ENCODE measurements around the gene ISX.

ISX gene

DNA sequence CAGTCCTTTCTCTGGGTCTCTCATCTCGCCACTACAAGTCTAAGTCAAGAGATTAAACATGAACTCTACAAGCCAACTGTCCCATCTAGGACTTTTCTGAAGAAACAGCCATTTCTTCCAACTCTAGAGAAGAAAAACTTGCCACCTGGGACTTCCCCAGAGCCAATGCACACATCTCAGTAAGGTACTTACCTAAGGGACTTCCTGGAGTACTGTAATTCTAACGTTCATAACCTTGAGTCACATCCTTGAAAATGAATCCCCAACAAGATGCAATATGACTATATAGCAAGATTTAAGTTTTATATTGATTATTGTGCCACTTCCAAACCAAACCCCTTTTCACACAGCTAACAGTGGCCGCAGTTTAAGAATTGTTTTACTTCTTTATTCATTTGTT lies 11.9 kb upstream of the ISX start:
- DNase-seq (ENCODE audit: insufficient read length): no peak
- peak; percentile 21 for FAIRE-seq
- TF ChIP-seq TAF1 (IDR thresholded peaks at IDR 0.05; ENCODE audit: borderline replicate concordance, low read depth, low read length): no peak
- TF ChIP-seq POLR2AphosphoS5 (IDR thresholded peaks at IDR 0.05; ENCODE audit: low read depth, low read length): no peak; the same call in 1 of the 2 replicates
- TF ChIP-seq POLR2A (IDR thresholded peaks at IDR 0.05; ENCODE audit: low read depth, low read length): no peak

DNA sequence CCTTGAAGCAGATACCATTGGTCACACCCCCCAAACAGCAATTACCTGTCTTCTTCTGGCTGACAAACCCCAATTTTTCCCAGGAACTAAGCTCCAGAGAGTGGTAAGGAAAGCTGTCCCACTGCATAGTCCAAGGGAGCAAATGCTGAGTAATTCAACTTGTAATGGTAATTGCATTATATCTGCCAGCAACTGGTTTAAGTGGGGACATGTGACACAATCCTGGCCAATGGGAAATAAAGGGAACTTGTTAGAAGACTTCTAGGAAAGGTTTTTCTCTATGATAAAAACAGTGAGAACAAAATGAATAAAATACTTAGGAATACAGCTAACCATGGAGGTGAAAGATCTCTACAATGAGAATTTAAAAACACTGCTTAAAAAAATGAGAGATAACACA lies 9.5 kb upstream of the ISX start:
- FAIRE-seq (no peak), DNase-seq (ENCODE audit: insufficient read length) (no peak)
- TF ChIP-seq TAF1 (IDR thresholded peaks at IDR 0.05; ENCODE audit: borderline replicate concordance, low read depth, low read length) (no peak), POLR2AphosphoS5 (IDR thresholded peaks at IDR 0.05; ENCODE audit: low read depth, low read length) (no peak), POLR2A (IDR thresholded peaks at IDR 0.05; ENCODE audit: low read depth, low read length) (no peak)

DNA sequence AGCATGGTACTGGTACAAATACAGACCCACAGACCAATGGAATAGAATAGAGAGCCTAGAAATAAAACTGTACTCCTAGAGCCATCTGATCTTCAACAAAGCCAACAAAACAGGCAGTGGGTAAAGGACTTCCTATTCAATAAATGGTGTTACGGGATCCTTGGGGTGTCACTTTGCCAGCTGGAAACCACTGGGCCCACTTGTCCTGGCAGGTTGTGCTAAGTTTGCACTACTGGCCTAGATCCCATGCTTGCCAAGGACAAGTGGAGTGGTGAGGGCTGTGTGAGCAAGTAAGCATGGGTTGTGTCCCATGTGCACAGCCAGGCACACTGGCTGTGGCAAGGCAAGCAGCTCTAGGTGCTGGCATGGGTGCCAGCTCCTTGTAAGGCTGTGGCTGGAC lies 8.8 kb upstream of the ISX start:
- FAIRE-seq (peak; percentile 60), DNase-seq (ENCODE audit: insufficient read length) (no peak)
- TF ChIP-seq POLR2A (IDR thresholded peaks at IDR 0.05; ENCODE audit: low read depth, low read length) (no peak), TAF1 (IDR thresholded peaks at IDR 0.05; ENCODE audit: borderline replicate concordance, low read depth, low read length) (no peak)

DNA sequence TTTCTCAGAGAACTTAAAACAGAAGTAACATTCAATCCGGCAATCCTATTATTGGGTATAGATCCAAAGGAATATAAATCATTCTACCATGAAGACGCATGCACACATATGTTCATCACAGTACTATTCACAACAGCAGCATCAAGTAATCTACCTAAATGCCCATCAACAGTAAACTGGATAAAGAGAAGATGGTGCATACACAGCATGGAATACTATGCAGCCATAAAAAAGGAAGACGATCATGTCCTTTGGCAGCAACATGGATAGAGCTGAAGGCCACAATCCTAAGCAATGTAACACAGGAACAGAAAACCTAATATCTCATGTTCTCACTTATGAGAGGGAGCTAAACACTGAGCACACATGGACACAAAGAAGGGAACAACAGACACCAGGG lies 6.3 kb upstream of the ISX start:
- DNase-seq (ENCODE audit: insufficient read length) (no peak), FAIRE-seq (no peak)
- TF ChIP-seq POLR2A (IDR thresholded peaks at IDR 0.05; ENCODE audit: low read depth, low read length): no peak
- no peak for TF ChIP-seq TAF1 (IDR thresholded peaks at IDR 0.05; ENCODE audit: borderline replicate concordance, low read depth, low read length)
- no peak for TF ChIP-seq POLR2AphosphoS5 (IDR thresholded peaks at IDR 0.05; ENCODE audit: low read depth, low read length)

DNA sequence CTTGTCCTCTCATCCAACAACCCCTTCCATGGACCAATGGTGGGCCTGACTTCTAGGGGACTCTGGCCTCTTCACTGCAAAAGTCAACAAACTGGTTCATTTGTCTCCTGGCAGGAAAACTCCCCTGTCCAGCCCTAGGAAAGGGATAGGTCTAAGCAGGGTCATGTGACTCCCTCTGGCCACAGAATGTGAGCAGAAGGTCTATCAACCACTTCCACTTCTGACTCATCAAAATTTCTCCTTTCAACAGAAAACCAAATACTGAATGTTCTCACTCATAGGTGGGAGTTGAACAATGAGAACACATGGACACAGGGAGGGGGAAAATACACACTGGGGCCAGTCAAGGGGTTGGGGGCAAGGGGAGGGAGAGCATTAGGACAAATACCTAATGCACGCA lies 1.3 kb upstream of the ISX start:
- FAIRE-seq: peak; percentile 96
- DNase-seq (ENCODE audit: insufficient read length): peak; percentile 44
- TF ChIP-seq POLR2AphosphoS5 (IDR thresholded peaks at IDR 0.05; ENCODE audit: low read depth, low read length) (no peak), POLR2A (IDR thresholded peaks at IDR 0.05; ENCODE audit: low read depth, low read length) (peak; percentile 46; the same call in 1 of the 2 replicates), TAF1 (IDR thresholded peaks at IDR 0.05; ENCODE audit: borderline replicate concordance, low read depth, low read length) (no peak)

DNA sequence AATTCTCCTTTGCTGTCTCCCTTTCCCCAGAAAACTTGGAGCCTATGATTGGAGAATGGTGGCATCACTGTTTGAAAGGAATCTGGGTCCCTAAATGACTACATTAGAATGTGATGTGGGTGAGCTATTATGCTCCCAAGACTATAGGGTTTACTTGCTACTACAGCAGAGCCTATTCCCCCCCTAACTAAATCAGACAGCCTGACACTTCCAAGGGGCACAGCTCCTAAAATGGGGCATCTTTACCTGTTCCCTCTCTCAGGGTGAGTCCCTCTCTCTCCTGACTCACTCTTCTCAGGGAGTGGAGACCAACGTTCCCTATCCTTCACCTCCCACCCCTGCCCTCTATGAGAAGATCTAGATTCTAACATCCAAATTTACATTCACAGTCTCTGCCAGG lies 775 bp upstream of the ISX start:
- DNase-seq (ENCODE audit: insufficient read length) (no peak), FAIRE-seq (peak; percentile 62)
- TF ChIP-seq POLR2AphosphoS5 (IDR thresholded peaks at IDR 0.05; ENCODE audit: low read depth, low read length): no peak
- no peak for TF ChIP-seq POLR2A (IDR thresholded peaks at IDR 0.05; ENCODE audit: low read depth, low read length)
- no peak for TF ChIP-seq TAF1 (IDR thresholded peaks at IDR 0.05; ENCODE audit: borderline replicate concordance, low read depth, low read length)

DNA sequence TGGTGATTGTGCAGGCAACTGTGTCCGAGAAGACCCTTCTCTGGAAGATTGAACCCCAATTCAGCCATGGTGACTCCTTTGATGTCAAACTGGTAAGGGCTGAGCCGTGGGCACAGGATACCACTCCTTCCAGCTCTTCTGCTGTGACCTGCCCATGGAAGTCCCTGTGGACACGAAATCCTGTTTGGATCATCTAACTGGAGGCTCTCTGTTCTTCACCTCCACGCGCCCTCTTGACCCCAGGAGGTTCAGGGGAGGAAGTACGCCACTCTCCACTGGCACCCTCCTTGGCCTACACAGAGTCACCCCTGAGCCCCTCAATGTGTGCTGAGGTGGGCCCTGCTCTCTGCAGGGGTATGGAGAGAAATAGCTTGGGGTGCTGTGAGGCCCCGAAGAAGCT lies 810 bp downstream of the ISX start:
- DNase-seq (ENCODE audit: insufficient read length) (no peak), FAIRE-seq (no peak)
- TF ChIP-seq TAF1 (IDR thresholded peaks at IDR 0.05; ENCODE audit: borderline replicate concordance, low read depth, low read length) (no peak), POLR2A (IDR thresholded peaks at IDR 0.05; ENCODE audit: low read depth, low read length) (no peak), POLR2AphosphoS5 (IDR thresholded peaks at IDR 0.05; ENCODE audit: low read depth, low read length) (no peak)

DNA sequence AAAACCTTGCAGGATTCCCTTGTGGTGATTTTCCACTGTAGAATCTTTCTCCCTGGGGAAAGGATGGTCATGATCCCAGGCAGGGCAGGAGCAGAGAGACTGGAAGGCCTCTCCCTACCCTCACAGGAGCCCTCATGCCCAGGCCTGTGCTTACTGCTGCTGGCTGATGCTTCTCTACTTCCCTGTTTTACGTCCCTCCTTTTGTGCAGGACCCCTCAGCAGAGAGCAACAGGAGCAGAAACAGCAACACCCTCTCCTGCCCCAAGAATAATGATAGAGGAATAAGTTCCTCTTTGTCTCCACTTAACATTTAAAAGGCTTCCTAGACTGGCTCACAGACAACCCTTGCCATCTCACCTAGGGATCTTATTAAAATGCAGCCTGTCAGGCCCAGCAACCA lies 3.6 kb downstream of the ISX start:
- FAIRE-seq: no peak
- no peak for DNase-seq (ENCODE audit: insufficient read length)
- TF ChIP-seq POLR2A (IDR thresholded peaks at IDR 0.05; ENCODE audit: low read depth, low read length) (no peak), POLR2AphosphoS5 (IDR thresholded peaks at IDR 0.05; ENCODE audit: low read depth, low read length) (no peak), TAF1 (IDR thresholded peaks at IDR 0.05; ENCODE audit: borderline replicate concordance, low read depth, low read length) (no peak)

DNA sequence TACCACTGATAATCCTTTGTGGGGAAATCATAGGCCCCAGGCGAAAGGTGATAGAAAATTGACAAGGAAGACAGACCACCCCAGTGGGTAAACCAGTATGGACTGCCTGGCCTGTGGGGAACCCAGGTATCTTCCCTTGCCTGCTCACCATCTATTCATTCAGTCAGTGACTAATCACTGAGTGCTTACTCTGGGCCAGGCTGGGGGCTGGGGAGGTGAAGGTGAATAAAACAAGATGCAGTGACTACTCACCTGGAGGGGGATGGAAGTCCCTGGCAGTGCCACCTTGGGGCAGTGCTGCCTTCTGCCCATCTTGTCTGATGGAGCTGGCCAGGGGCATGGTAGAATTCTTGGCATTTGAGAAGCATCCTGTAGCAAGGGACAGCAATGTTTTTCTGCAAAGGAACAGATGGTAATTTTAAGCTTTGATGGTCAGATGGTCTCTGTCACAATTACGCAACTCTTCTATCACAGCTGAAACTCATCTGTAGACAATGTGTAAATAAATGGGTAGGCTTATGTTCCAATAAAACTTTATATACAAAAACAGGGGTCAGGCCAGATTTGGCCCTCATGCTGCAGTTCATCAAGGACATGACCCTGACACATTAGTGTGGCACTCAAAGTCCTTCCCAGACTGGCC lies 4.6 kb downstream of the ISX start:
- FAIRE-seq (no peak), DNase-seq (ENCODE audit: insufficient read length) (no peak)
- TF ChIP-seq POLR2A (IDR thresholded peaks at IDR 0.05; ENCODE audit: low read depth, low read length) (no peak), POLR2AphosphoS5 (IDR thresholded peaks at IDR 0.05; ENCODE audit: low read depth, low read length) (no peak), TAF1 (IDR thresholded peaks at IDR 0.05; ENCODE audit: borderline replicate concordance, low read depth, low read length) (no peak)

DNA sequence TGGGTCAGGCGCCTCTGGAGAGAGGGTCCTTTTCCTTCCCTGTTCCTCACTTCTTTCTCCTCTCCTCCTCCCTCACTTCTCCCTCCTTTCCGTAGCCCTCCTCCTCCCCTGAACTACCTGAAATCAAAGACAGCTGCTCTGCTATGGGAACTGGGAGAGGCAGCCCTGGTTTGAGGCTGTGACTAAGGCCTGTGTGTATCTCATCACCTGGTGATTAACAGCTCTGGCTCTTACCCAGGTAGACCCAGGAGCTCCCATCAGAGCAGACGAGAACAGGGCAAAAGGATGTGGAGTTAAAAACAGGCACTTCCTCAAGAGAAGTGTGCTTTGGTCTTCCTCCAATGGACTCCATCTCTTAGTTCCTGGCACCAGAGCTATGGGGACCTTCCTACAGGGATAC lies 5.8 kb downstream of the ISX start:
- DNase-seq (ENCODE audit: insufficient read length) (no peak), FAIRE-seq (no peak)
- no peak for TF ChIP-seq TAF1 (IDR thresholded peaks at IDR 0.05; ENCODE audit: borderline replicate concordance, low read depth, low read length)
- TF ChIP-seq POLR2AphosphoS5 (IDR thresholded peaks at IDR 0.05; ENCODE audit: low read depth, low read length): no peak
- no peak for TF ChIP-seq POLR2A (IDR thresholded peaks at IDR 0.05; ENCODE audit: low read depth, low read length)

DNA sequence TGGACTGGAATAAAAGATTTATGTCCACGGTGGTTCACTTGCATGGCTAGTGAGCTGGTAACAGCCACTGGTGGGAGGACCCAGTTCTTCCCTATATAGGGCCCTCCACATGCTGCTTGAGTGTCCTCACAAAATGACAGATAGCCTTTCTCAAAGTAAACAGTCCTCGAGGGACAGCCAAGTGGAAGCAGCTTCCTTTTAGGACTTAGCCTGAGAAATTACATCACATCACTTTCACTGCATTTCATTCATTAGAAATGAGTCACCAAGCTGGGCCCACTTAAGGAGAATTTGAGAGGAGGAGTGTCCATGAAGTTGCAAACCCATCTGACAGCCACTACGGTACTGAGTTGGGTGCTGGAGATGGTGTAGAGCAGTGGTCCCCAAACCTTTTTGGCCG lies 7.0 kb downstream of the ISX start:
- DNase-seq (ENCODE audit: insufficient read length): no peak
- FAIRE-seq: peak; percentile 24
- TF ChIP-seq TAF1 (IDR thresholded peaks at IDR 0.05; ENCODE audit: borderline replicate concordance, low read depth, low read length): no peak
- TF ChIP-seq POLR2A (IDR thresholded peaks at IDR 0.05; ENCODE audit: low read depth, low read length): no peak
- no peak for TF ChIP-seq POLR2AphosphoS5 (IDR thresholded peaks at IDR 0.05; ENCODE audit: low read depth, low read length)

DNA sequence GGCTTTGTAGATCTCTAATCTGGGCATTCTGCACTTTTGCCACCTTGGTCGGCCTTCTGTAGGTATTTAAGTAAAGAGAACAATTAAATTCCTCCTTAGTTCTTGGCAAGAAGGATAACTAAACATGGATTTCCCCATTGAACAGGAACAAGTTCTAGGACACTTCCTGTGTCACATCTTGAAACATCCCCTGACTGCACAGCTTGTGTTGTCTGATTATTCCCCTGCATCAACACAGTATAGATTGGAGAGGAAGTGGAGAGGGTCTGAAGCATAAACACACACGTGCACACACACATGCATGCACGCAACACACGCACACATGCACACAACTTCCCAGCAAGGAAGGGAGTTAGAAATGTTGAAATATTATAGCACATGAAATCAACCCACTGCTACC lies 8.6 kb downstream of the ISX start:
- peak; percentile 38 for FAIRE-seq
- no peak for DNase-seq (ENCODE audit: insufficient read length)
- TF ChIP-seq TAF1 (IDR thresholded peaks at IDR 0.05; ENCODE audit: borderline replicate concordance, low read depth, low read length): no peak
- no peak for TF ChIP-seq POLR2AphosphoS5 (IDR thresholded peaks at IDR 0.05; ENCODE audit: low read depth, low read length)
- no peak for TF ChIP-seq POLR2A (IDR thresholded peaks at IDR 0.05; ENCODE audit: low read depth, low read length)

Data from GM12892 (cell line).